Measurements from ENCODE around the gene DHRS12. TPM values are rescaled to one million over a fixed set of nuclear protein-coding genes. Genes with fewer than 3 reads are reported as not detected.

The DHRS12 gene
- 4.2 and 4.3 TPM in 2 replicates for total RNA-seq

GRCh38 chr13:51803422-51804294 is at the start of gene DHRS12:
Gene DHRS12, minus strand, starts transcription at chr13:51804163. Its CDS starts 4,504 bp downstream, at chr13:51799659.

GRCh38 chr13:51844862-51845573 is 41.1 kb upstream of the DHRS12 start, which contains the start of gene TMEM272:
Gene TMEM272, minus strand, starts transcription at chr13:51845177. Its CDS starts 6,647 bp downstream, at chr13:51838530.

Other genes with a start within 250 kb of the DHRS12 start
- 3.8 and 4.1 TPM in 2 replicates for gene WDFY2, start 219.7 kb downstream of the DHRS12 start, total RNA-seq
- not detected in 2 replicates for gene TMEM272, start 41.0 kb upstream of the DHRS12 start, total RNA-seq
- gene CCDC70, start 57.8 kb upstream of the DHRS12 start, total RNA-seq = not detected in 2 replicates
- 1.1 and 2.3 TPM in 2 replicates for gene ATP7B, start 207.3 kb upstream of the DHRS12 start, total RNA-seq
- gene ALG11, start 208.2 kb upstream of the DHRS12 start, total RNA-seq = 16.5 and 22.3 TPM in 2 replicates
- 14.6 and 15.9 TPM in 2 replicates for gene UTP14C, start 220.5 kb upstream of the DHRS12 start, total RNA-seq

All from smooth muscle cell of bladder (primary cell).